ENCODE results near the gene EXOC7.

Gene EXOC7

DNA sequence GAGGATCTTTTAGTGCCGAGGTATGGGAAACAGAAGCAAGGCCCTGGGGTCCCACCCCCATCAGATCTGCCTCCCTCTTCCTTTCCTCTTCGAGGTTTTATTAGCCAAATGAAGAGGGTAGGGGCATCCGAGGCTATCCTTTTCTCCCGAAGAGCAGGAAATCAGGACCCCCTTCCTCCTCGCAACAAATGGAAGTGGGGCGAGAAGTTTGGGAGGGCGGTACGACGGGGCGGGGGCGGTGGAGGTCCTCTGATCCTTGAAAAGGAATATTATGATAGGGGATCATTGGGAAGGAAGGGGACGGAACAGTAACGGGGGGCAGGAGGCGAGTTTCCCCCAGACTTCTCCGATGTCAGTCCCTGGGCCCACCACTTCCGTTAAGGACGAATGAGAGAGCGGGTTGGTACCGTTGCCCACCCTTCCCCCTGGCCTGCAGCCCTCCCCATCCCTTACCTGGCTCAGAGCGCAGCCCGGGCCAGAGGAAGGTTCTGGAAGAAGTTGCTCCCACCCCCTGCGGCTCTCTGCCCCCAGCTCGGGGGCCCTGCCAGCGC, 37.1 kb upstream of the EXOC7 start:
- H3K27ac ChIP-seq, result no peak overlapping the region
- TF ChIP-seq, protein P1, sequence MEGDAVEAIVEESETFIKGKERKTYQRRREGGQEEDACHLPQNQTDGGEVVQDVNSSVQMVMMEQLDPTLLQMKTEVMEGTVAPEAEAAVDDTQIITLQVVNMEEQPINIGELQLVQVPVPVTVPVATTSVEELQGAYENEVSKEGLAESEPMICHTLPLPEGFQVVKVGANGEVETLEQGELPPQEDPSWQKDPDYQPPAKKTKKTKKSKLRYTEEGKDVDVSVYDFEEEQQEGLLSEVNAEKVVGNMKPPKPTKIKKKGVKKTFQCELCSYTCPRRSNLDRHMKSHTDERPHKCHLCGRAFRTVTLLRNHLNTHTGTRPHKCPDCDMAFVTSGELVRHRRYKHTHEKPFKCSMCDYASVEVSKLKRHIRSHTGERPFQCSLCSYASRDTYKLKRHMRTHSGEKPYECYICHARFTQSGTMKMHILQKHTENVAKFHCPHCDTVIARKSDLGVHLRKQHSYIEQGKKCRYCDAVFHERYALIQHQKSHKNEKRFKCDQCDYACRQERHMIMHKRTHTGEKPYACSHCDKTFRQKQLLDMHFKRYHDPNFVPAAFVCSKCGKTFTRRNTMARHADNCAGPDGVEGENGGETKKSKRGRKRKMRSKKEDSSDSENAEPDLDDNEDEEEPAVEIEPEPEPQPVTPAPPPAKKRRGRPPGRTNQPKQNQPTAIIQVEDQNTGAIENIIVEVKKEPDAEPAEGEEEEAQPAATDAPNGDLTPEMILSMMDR (IDR thresholded peaks at IDR 0.05), result no peak
- TF ChIP-seq ZFX (IDR thresholded peaks at IDR 0.05; ENCODE audit: borderline replicate concordance), result no peak

DNA sequence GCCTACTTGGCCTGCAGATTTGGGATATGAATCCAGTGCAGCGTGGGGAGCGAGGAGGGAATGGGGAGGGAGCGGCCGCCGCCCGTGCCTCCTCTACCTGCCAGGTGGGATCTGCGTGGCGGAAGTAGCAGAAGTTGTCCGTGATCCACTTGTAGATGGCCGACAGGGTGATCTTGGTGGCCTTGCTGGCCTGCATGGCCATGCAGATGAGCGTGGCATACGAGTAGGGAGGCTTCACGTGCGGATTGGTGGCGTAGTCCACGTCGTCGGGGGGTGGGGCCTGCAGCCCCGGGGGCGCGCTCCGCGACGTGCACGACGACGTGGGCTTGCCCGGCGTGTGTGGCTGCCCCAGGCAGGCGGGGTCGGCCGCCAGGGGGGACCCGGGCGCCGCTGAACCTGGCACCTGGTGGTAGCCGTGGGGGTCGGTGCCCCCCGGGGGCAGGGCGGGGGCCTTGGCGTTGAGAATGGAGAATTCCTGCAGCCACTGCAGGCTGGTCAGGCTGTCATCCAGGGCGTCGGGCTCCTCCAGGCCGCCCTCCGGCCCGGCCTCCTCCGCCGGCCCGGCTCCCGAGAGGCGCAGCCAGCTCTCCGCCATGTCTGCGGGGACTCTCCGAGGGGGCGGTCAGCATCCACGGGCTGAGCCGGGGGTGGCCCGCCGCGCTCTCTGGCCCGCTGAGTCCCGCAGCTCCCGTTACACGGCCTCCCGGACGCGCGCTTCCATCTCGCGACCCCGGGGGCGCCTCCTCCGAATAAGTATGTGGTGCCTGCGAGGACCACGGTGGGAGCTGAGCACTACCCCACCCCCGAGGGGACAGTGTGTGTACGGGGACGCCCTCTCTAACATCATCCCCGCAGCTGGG, 36.4 kb upstream of the EXOC7 start:
- TF ChIP-seq, protein P1 (IDR thresholded peaks at IDR 0.05), result no peak
- no peak for TF ChIP-seq ZFX (IDR thresholded peaks at IDR 0.05; ENCODE audit: borderline replicate concordance)

DNA sequence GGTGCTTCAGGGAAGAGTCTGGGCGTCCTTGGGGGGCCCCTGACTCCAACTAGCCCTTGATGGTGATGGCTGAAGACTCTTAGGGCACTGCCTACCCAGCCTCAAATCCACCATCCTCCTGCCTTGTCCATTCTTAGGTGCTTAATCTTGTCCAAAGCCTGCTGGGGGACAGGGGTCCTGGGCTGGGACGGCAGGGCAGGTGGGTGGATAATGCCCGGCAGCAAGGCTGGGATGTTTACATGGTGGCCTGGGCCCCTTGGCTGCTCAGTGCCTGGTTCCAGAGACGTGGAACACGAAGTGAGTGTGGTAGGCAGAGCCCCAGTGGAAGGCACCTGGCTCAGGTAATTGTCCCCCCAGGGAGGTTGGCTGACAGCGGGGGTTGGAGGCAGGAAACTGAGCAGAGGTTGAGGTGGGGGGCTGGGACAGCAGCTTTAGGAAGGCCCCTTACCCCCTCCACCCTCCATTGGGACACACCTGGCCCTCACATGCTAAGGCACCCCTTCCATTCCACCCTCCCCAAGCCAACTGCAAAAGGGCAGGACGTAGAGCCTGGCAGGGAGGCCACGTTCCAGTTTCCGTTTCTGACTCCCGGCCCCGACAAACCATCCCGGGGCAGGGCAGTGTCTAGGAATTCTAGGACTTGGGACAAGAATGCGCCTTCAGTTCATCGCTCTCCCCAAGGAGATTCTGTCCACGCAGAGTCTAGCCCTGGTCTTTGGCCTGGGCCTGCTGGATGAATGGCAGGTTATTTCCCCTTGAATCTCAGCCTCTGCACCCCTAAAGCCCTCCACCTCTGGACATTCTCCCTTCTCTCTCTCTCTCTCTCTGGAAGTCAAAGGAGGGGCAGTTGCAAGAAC, 35.5 kb upstream of the EXOC7 start:
- TF ChIP-seq, protein P1 (IDR thresholded peaks at IDR 0.05), result no peak
- TF ChIP-seq ZFX (IDR thresholded peaks at IDR 0.05; ENCODE audit: borderline replicate concordance), result no peak
- H3K27ac ChIP-seq, result no peak overlapping the region

More for the DNA sequence above, 36.4 kb upstream of the EXOC7 start:
- H3K27ac ChIP-seq, result no peak overlapping the region

DNA sequence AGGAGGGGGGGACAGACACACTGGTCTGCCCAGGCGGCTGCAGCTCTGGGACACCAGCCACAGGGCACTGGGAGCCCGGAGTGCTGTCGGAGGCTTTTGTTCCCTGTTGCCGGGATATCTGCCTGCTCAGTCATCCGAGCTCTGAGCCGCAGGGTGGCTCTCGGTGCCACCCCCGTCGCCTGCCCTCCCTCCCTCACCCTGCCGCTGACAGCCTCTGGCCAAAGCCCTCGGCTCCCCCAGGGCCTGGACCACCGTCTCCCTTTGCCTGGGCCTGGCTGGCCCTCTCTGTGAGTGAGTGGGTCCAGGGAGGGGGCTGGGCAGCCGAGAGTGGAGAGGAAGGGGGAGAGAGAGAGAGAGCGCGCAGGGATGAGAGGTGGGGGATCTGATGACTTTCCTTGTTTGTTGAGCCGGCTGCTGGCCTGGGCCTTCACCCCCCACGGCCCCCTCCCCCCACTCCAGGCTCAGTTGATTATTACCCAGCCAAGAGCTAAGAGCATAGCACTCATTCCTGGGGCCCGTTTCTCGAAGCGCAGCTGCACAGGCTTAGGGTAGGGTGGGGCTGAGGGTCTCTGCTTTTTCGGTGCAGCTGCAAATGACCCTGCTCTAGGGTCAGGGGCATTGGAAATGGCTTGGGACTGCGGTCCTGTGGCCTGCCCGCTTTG, 34.8 kb upstream of the EXOC7 start:
- no peak overlapping the region for H3K27ac ChIP-seq
- TF ChIP-seq ZFX (IDR thresholded peaks at IDR 0.05; ENCODE audit: borderline replicate concordance), result no peak
- TF ChIP-seq, protein P1 (IDR thresholded peaks at IDR 0.05), result no peak

DNA sequence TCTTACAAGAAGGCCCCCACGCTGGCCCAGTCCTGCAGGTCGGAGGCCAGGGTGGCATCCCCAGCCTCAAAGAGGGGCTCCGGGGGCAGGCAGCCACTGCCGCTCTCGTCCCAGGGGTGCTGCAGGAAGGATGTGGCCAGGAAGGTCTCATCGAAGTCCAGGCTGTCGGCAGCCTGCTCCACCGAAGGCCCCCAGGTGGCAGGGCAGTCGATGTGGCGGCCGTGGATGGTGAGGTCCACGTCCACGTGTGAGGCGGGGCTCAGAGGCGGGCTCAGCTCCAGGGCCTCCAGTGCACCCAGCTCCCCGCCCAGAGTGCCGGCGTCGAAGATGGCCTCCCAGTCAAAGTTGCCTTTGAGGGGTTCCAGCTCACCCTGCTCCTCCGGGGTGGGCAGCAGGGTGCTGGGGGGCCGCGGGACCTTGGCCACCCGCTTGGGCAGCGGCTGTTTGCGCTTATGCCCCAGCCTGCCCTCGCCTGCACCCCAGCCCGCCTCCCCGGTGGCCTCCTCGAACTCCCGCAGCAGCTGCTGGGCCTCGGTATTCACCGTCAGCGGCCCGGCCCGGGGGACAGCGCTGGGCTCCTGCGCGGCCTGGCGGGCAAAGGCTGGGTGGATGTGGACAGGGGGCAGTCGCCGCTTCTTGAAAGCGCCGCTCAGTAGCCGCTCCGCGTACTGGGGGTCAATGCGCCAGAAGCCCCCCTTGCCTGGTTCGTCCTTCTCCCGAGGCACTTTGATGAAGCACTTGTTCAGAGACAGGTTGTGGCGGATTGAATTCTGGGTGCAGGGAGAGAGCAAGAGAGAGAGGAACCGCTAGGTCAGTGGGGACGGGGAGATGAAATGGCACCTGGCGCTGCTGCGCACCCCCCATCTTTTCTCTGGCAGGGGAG, 34.0 kb upstream of the EXOC7 start:
- H3K27ac ChIP-seq, result no peak overlapping the region
- TF ChIP-seq, protein P1 (IDR thresholded peaks at IDR 0.05), result no peak
- no peak for TF ChIP-seq ZFX (IDR thresholded peaks at IDR 0.05; ENCODE audit: borderline replicate concordance)

DNA sequence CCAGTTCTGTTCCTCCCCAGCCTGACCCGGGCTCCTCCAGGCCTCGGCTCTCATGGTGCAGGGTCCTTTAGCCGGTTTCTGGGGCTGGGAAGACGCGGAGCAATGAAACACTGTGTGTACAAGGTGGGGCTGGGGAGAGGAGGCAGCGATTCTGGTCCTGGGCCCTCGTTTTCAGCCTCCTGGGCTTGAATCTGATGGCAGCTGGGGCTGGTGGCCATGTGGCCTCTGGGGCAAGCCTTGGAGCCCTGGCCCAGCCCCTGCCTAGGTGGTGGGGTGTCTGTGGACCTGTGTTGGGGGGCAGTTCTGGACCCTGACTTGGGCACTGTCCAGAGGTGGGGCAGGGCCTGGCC, 33.4 kb upstream of the EXOC7 start:
- no peak overlapping the region for H3K27ac ChIP-seq

More for the DNA sequence above, 33.4 kb upstream of the EXOC7 start:
- TF ChIP-seq ZFX (IDR thresholded peaks at IDR 0.05; ENCODE audit: borderline replicate concordance), result no peak
- TF ChIP-seq, protein P1 (IDR thresholded peaks at IDR 0.05), result no peak

All from 22Rv1 (cell line).